B cell (primary cell): ENCODE data around the gene ZNF816. TPM values are rescaled to one million over a fixed set of nuclear protein-coding genes. Genes with fewer than 3 reads are reported as not detected.

ENCODE experiments used
- ATAC-seq: fragments of 200-7000 bp; cut with Tn5 transposase; one replicate; pipeline ENCODE4 v1.10.0; 2021; ENCODE audit warnings: low read depth, mild to moderate bottlenecking, moderate number of reproducible peaks, moderate library complexity
- CTCF ChIA-PET: fragments of 350-600 bp; sonication (Branson Sonifier 250); formaldehyde crosslinking; loops from one replicate; lab custom pipeline; 2021; ENCODE audit warnings: antibody characterized with exemption, inconsistent platforms; lab: Charles Lee
- POLR2A ChIA-PET: fragments of 350-600 bp; sonication (Branson Sonifier 250); formaldehyde crosslinking; loops from one replicate; lab custom pipeline; 2021; ENCODE audit warnings: antibody characterized with exemption; lab: Charles Lee
- DNase-seq: peaks from one replicate; pipeline ENCODE4 v3.0.0; 2013
- H2AFZ ChIP-seq: 2 replicates; pipeline ENCODE4 v1.6.1; 2012; ENCODE audit warnings: mild to moderate bottlenecking, low read depth, low read length; ENCODE audit not compliant: insufficient read depth, poor library complexity, severe bottlenecking
- H3K27ac ChIP-seq, 2 donors: 1 replicate in 1 of 2; 2 replicates in 1 of 2; pipeline ENCODE4 v1.5.1; 2012 to 2013; ENCODE audit warnings: low read length in 2 of 2, mild to moderate bottlenecking in 2 of 2, moderate library complexity in 1 of 2
- H3K27me3 ChIP-seq, 4 experiments: fragments of 200-600 bp in 1 of 4; sonication (generic) in 1 of 4; replicated peaks in 1 of 4; 1 replicate in 2 of 4; 2 replicates in 2 of 4; pipeline versions ENCODE4 v1.6.1 to v1.7.0; 2013 to 2016; ENCODE audit warnings: low read length in 3 of 4, mild to moderate bottlenecking in 2 of 4, mixed read lengths in 1 of 4, moderate library complexity in 1 of 4; ENCODE audit not compliant: insufficient read depth in 4 of 4, control insufficient read depth in 3 of 4; ENCODE audit errors: control extremely low read depth in 1 of 4
- H3K36me3 ChIP-seq, 2 experiments: replicated peaks in 1 of 2; 1 replicate in 1 of 2; 2 replicates in 1 of 2; pipeline versions ENCODE4 v1.6.1 to v1.7.1; 2013; ENCODE audit warnings: low read length in 1 of 2; ENCODE audit not compliant: insufficient read depth in 2 of 2, control insufficient read depth in 1 of 2; ENCODE audit errors: control extremely low read depth in 1 of 2, extremely low read depth in 1 of 2
- H3K4me1 ChIP-seq, 2 donors: fragments of 200-600 bp in 1 of 2; sonication (generic) in 1 of 2; 1 replicate in 1 of 2; 2 replicates in 1 of 2; pipeline versions ENCODE4 v1.5.1 to v1.6.1; 2013 to 2017; ENCODE audit warnings: low read length in 2 of 2; ENCODE audit not compliant: control insufficient read depth in 2 of 2, insufficient read depth in 2 of 2
- H3K4me2 ChIP-seq: replicated peaks from 2 replicates; pipeline ENCODE3; 2012; ENCODE audit warnings: mild to moderate bottlenecking, low read depth, low read length; ENCODE audit not compliant: poor library complexity, severe bottlenecking
- H3K4me3 ChIP-seq, 5 experiments: fragments of 200-600 bp in 1 of 5; sonication (generic) in 1 of 5; 1 replicate in 3 of 5; 2 replicates in 2 of 5; pipeline versions ENCODE4 v1.5.1 to v1.7.0; 2011 to 2016; ENCODE audit warnings: low read length in 4 of 5, mild to moderate bottlenecking in 4 of 5, low read depth in 2 of 5, control low read depth in 1 of 5, moderate library complexity in 1 of 5; ENCODE audit not compliant: insufficient read depth in 1 of 5; ENCODE audit errors: control extremely low read depth in 1 of 5, extremely low read depth in 1 of 5
- H3K79me2 ChIP-seq: fragments of 200-600 bp; sonication (generic); one replicate; pipeline ENCODE4 v1.6.0; 2016; ENCODE audit warnings: low read length; ENCODE audit not compliant: control insufficient read depth, insufficient read depth
- H3K9ac ChIP-seq: fragments of 200-600 bp; sonication (generic); 2 replicates; pipeline ENCODE4 v1.6.1; 2017; ENCODE audit warnings: mild to moderate bottlenecking, low read length, moderate library complexity
- H3K9me3 ChIP-seq, 3 donors: one replicate each; pipeline versions ENCODE4 v1.6.1 to v1.7.1; 2013; ENCODE audit warnings: low read length in 2 of 3; ENCODE audit not compliant: control insufficient read depth in 2 of 3, insufficient read depth in 1 of 3; ENCODE audit errors: control extremely low read depth in 1 of 3
- H4K20me1 ChIP-seq: 2 replicates; pipeline ENCODE4 v1.6.0; 2012; ENCODE audit warnings: mild to moderate bottlenecking, low read length; ENCODE audit not compliant: insufficient read depth, control insufficient read depth, poor library complexity, severe bottlenecking
- H3K27ac Mint-ChIP-seq: one replicate; pipeline ENCODE4 v1.8.0; 2021; ENCODE audit warnings: mixed read lengths
- H3K27me3 Mint-ChIP-seq: one replicate; pipeline ENCODE4 v1.8.0; 2021; ENCODE audit warnings: mixed read lengths
- H3K4me1 Mint-ChIP-seq: one replicate; pipeline ENCODE4 v1.8.0; 2021; ENCODE audit warnings: mixed read lengths
- H3K4me3 Mint-ChIP-seq: one replicate; pipeline ENCODE4 v1.8.0; 2021; ENCODE audit warnings: mixed read lengths
- H3K9me3 Mint-ChIP-seq: one replicate; pipeline ENCODE4 v1.8.0; 2022; ENCODE audit warnings: mixed read lengths; ENCODE audit not compliant: insufficient read depth
- CTCF ChIP-seq: fragments of 200-600 bp; IDR thresholded peaks from one replicate; pipeline ENCODE4 v1.8.0; 2022; ENCODE audit warnings: antibody characterized with exemption, mild to moderate bottlenecking
- EZH2 ChIP-seq: IDR thresholded peaks from 2 replicates; pipeline ENCODE4 v1.6.1; 2012; ENCODE audit warnings: borderline replicate concordance, low read depth, mild to moderate bottlenecking, moderate library complexity, low read length; ENCODE audit not compliant: insufficient read depth, poor library complexity, severe bottlenecking
- WGBS: methylation state at CpG from one replicate; pipeline ENCODE4 v1.1.5; 2013; ENCODE audit warnings: missing lambda C conversion rate; ENCODE audit not compliant: insufficient coverage; 5-methylcytosine and 5-hydroxymethylcytosine counted together
- intact Hi-C: fragments of 100-400 bp; cut with micrococcal nuclease; formaldehyde crosslinking; loops from one replicate; pipeline ENCODE4 v1.10.0; 2022
- polyA plus RNA-seq: library from polyadenylated mRNA; depleted of rRNA; stranded (reverse); fragments of >200 nt; gene quantifications from 2 replicates; pipeline ENCODE4 v1.2.3, GENCODE V29; 2012
- total RNA-seq, 2 donors: library from RNA; stranded (reverse); fragments of 120-200 nt in 1 of 2; gene quantifications; 1 replicate in 1 of 2; 2 replicates in 1 of 2; pipeline versions ENCODE4 v1.2.3 to v1.2.4, GENCODE V29; 2013 to 2022

ZNF816 gene
- total and polyA plus RNA-seq, 2 donors (not counting 1 experiment from before 2014, with no cell fraction given): 4.5 to 25.0 TPM

GRCh38 chr19:52949422-52949821 lies 13.3 kb downstream of the ZNF816 start:
- H4K20me1 ChIP-seq: no peaks in the 10 kb centered on the region
- no peak for TF ChIP-seq CTCF
- no peak for TF ChIP-seq EZH2
- H2AFZ ChIP-seq: no peak overlapping the region
- intact Hi-C loops: loop anchor here (10.0 kb wide), 1 partner anchor 415 kb away; the partner anchor contains the start of gene ZNF525
- no peak for ATAC-seq
- ChIA-PET POLR2A (no interaction called here), CTCF (no interaction called here)
- peaks cover 28 to 78% (median 66%) of the 10 kb centered on the region in 3 donors for H3K9me3 ChIP-seq
- Mint-ChIP-seq H3K27ac (no peak overlapping the region), H3K27me3 (no peaks in the 10 kb centered on the region), H3K9me3 (peaks cover 21% of the 10 kb centered on the region), H3K4me3 (no peak overlapping the region), H3K4me1 (no peaks in the 10 kb centered on the region)
- no peak overlapping the region for H3K9ac ChIP-seq
- no peaks in the 10 kb centered on the region for H3K27me3 ChIP-seq
- H3K36me3 ChIP-seq: peaks cover 29 to 42% of the 10 kb centered on the region in 2 experiments
- no CpG with 5 or more reads among the region's 1 CpG for WGBS
- H3K4me2 ChIP-seq: no peak overlapping the region
- no peak for DNase-seq
- no peak overlapping the region for H3K4me3 ChIP-seq
- no peaks in the 10 kb centered on the region for H3K79me2 ChIP-seq
- H3K27ac ChIP-seq: no peak overlapping the region
- no peaks in the 10 kb centered on the region for H3K4me1 ChIP-seq

- TF ChIP-seq EZH2 (no peak), CTCF (no peak)
- Histone ChIP-seq H3K4me2 (no peak overlapping the region), H3K4me1 (peaks cover 0 to 3% of the 10 kb centered on the region in 2 donors), H3K79me2 (no peaks in the 10 kb centered on the region), H4K20me1 (no peaks in the 10 kb centered on the region), H3K27ac (no peak overlapping the region), H2AFZ (no peak overlapping the region), H3K36me3 (peaks cover 23 to 34% of the 10 kb centered on the region in 2 experiments), H3K4me3 (no peak overlapping the region), H3K9ac (no peak overlapping the region), H3K27me3 (no peaks in the 10 kb centered on the region), H3K9me3 (peaks cover 23 to 70% (median 67%) of the 10 kb centered on the region in 3 donors)
- Mint-ChIP-seq H3K27ac (no peak overlapping the region), H3K9me3 (peaks cover 21% of the 10 kb centered on the region), H3K27me3 (no peaks in the 10 kb centered on the region), H3K4me3 (no peak overlapping the region), H3K4me1 (no peaks in the 10 kb centered on the region)
- intact Hi-C loops: loop anchor here (10.0 kb wide), 1 partner anchor 417 kb away; the partner anchor contains the start of gene ZNF525
- no peak for DNase-seq
- 100% methylated on average over 7 of the region's 13 CpGs for WGBS
- no peak for ATAC-seq
- CTCF ChIA-PET: interaction anchor here (0.9 kb wide), 1 partner anchor 11 kb away, joined by 3 read pairs; no protein-coding TSS in a partner anchor
- POLR2A ChIA-PET: no interaction called here
Observed at GRCh38 chr19:52948025-52948770, 14.5 kb downstream of the ZNF816 start.
